ENCODE data around the gene CHST8. TPM values are rescaled to one million over a fixed set of nuclear protein-coding genes. Genes with fewer than 3 reads are reported as not detected.

The CHST8 gene
- total RNA-seq, 1 experiment from 2014 or later: 33.5 TPM

- H3K27ac Mint-ChIP-seq: peak overlapping the region; percentile 28
- no peak for TF ChIP-seq USF2 (CRISPR knock-in tag; IDR thresholded peaks at IDR 0.05)
- TF ChIP-seq MLX (CRISPR knock-in tag; IDR thresholded peaks at IDR 0.05): no peak
- no peak for TF ChIP-seq NFYB (CRISPR knock-in tag; conservative IDR thresholded peaks at IDR 0.05; ENCODE audit: low read depth)
- TF ChIP-seq NR1H2 (CRISPR knock-in tag; IDR thresholded peaks at IDR 0.05): no peak
- TF ChIP-seq ZNF532 (CRISPR knock-in tag; IDR thresholded peaks at IDR 0.05; ENCODE audit: borderline replicate concordance): no peak
- no peak for TF ChIP-seq ESRRA (CRISPR knock-in tag; IDR thresholded peaks at IDR 0.05; ENCODE audit: borderline replicate concordance)
- TF ChIP-seq IRF1 (CRISPR knock-in tag; IDR thresholded peaks at IDR 0.05): no peak
- no peak for TF ChIP-seq ARID4B (CRISPR knock-in tag; IDR thresholded peaks at IDR 0.05; ENCODE audit: borderline replicate concordance)
- no peak for TF ChIP-seq SP1 (CRISPR knock-in tag; conservative IDR thresholded peaks at IDR 0.05)
- H3K27me3 Mint-ChIP-seq (ENCODE audit: low read depth): no peaks in the 10 kb centered on the region
- no peaks in the 10 kb centered on the region for H3K36me3 Mint-ChIP-seq
- ChIA-PET POLR2A (no interaction called here), CTCF (no interaction called here)
- no peaks in the 10 kb centered on the region for H3K9me3 Mint-ChIP-seq
- DNase-seq (ENCODE audit: low spot score): no peak
- H3K4me3 Mint-ChIP-seq: no peak overlapping the region
- no peak for ATAC-seq
- H3K4me1 Mint-ChIP-seq: peaks cover 45% of the 10 kb centered on the region
These were observed 24.6 kb downstream of the CHST8 start for GRCh38 chr19:33646306-33646705.

- ATAC-seq (no peak), DNase-seq (ENCODE audit: low spot score) (no peak)
- ChIA-PET POLR2A (no interaction called here), CTCF (no interaction called here)
- Mint-ChIP-seq H3K27me3 (ENCODE audit: low read depth) (no peaks in the 10 kb centered on the region), H3K9me3 (no peaks in the 10 kb centered on the region), H3K4me3 (no peak overlapping the region), H3K4me1 (peaks cover 39% of the 10 kb centered on the region), H3K27ac (peak overlapping the region; percentile 53), H3K36me3 (no peaks in the 10 kb centered on the region)
- no peak for TF ChIP-seq ZNF671 (CRISPR knock-in tag; IDR thresholded peaks at IDR 0.05)
- TF ChIP-seq NFYB (CRISPR knock-in tag; conservative IDR thresholded peaks at IDR 0.05; ENCODE audit: low read depth): no peak
- TF ChIP-seq NR2C2 (CRISPR knock-in tag; IDR thresholded peaks at IDR 0.05): no peak
- no peak for TF ChIP-seq CDX4 (CRISPR knock-in tag; IDR thresholded peaks at IDR 0.05; ENCODE audit: borderline replicate concordance)
- no peak for TF ChIP-seq ZBTB43 (CRISPR knock-in tag; IDR thresholded peaks at IDR 0.05)
These were observed 25.4 kb downstream of the CHST8 start for GRCh38 chr19:33647146-33647545.

Data from WTC11 (cell line).